ENCODE measurements around the gene PLCB1.

PLCB1 gene

DNA sequence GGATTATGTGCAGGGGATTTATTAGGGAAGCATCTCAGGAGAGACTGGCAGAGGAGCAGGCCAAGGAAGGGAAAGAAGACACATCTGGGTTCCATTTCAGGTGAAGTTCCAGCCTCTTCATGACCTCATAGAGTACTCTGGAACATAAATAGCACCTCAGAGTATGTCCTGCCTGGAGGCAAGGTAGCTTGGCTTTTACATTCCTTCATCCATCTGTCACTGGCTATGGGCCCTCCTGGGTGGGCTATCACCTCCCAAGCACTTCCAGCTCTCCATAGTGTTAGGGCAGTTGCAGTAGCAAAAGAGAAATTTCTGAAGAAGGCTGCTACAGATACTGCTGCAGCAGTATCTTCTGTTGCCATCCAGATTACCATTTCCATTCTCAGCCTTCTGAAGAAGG lies 116.0 kb downstream of the PLCB1 start:
- no peak for DNase-seq

GRCh38 chr20:8249634-8250033 lies 117.6 kb downstream of the PLCB1 start:
- no peak for DNase-seq

- DNase-seq, result no peak
These were observed 118.6 kb downstream of the PLCB1 start for GRCh38 chr20:8250539-8251200.

DNA sequence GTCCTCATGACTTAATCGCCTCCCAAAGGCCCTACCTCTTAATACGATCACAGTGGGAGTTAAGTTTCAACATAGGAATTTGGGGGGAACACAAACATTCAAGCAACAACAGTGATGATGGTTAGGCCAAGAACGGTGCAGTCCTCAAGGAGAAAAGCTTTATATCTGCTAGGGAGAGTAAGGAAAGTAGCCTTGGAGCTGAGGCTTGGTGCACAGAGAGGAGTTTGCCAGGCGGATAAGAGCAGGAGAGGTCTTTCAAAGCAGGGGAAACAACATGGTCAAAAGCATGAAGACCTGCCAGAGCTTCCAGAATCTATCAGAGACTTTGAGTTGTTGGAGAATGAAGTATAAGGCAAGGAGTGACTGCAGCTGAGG lies 119.1 kb downstream of the PLCB1 start:
- no peak for DNase-seq

DNA sequence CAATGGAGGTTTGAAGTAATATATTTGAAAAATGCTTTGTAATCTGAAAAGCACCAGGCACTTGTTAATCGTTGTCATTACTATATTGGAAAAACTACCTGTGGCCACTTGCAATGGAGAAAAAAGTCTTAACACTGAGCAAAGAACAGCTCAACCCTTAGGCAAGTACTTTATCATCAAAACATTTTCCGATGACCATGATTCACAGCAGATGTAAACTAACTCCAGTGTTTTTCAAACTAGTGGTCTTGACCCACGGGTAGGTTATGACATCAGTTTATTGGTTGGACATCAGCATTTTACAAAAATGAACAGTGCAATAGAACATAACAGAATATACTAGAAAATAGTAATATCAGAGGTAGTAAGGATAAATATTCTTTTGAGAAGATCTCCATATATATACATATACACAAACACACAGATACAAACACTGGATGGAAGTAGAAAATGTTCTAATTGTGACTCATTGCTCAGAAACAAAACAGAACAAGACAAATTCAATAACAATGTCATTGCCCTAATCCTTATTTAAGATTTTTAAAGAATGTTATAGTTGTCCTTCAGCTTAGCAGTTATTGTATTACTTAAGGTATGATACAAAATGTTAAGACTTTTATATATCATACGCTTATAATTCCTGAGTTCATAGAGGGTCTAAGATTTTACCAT lies 123.0 kb downstream of the PLCB1 start:
- no peak for DNase-seq

DNA sequence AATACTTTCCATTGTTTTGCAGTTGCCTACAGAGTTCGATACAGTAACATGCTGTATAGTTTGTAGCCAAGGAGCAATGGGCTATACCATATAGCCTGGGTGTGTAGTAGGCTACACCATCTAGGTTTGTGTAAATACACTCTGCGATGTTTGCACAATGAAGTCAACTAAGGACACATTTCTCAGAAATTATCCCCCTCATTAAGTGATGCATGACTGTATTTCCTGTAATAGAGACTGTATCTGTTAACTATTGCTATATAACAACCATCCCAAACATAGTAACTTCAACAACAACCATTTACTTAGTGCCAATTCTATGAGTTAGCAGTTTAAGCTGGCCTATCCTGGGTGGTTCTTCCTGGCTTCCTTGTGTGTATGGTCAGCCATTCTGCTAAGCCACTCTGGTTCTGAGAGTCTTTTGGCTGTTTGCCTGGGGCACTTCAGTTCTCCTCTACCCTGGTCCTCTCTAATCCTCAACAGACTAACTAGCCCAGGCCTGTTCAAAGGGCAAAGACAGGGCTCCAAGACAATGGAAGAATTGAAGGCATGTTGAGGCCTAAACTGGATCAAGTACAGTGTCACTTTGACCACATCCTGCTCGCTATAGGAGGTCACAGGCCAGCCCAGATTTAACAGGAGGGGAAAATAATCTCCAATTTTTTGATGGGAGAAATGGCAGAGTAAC lies 124.0 kb downstream of the PLCB1 start:
- DNase-seq, result no peak

DNA sequence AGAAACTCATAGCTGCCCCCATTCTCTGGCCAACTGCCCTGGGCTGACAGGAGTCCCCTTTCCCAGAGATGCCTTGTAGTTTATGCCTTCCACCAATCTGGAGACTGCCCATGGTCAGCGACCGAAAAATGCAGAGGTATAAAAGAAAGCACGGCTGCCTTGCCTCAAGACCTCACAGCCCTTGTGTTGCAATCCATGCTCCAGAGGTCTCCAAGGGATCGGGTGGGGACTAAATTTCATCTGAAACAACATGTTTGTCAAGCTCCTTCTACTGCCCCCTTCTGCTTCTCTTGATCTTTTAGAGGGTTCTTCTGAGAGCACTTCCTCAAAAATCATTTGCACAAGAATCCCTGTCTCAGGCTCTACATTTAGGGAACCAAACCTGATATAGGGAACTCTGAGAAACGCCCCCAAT lies 128.8 kb downstream of the PLCB1 start:
- no peak for DNase-seq

GRCh38 chr20:8262721-8263120 lies 130.7 kb downstream of the PLCB1 start:
- DNase-seq, result no peak

DNA sequence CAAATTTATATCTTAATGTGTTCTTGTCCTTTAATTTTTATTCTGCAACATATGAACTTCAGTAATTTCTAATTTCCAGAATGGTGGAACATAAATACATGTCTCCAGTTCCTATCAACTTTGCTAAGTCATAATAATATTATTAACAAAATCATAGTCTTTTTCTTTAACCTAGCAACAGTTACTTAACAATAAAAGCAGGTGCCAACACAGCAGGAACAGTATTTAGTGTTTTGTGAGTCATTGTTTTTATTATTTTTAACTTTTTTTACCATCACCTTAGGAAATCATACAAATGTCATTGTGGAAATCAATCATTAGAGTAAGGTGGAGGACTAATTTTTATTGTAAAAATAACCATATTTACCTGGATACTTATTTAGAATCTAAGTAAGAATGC lies 133.5 kb downstream of the PLCB1 start:
- no peak for DNase-seq

GRCh38 chr20:8267009-8267408 lies 134.9 kb downstream of the PLCB1 start:
- DNase-seq, result no peak

DNA sequence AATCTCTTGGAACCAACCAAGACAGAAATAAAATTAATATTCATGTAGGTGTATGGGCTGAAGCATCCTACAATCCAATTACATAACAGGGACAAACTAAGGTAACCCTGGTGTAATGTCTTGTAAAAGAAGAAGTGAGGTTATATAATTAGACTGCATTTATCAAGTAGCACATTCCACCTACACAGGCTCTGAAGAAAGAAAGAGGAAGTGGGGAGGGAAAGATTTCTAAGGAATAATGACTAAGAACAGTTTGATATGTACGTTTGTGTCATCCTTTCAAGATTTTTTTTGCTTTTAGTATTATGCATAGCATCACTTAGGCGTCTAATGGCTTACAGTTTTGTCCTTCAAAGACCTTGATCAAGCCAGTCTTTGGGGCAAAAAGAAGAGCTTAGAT lies 139.7 kb downstream of the PLCB1 start:
- DNase-seq, result no peak

GRCh38 chr20:8272766-8273165 lies 140.7 kb downstream of the PLCB1 start:
- no peak for DNase-seq

GRCh38 chr20:8284902-8285301 lies 152.8 kb downstream of the PLCB1 start:
- DNase-seq, result no peak

DNA sequence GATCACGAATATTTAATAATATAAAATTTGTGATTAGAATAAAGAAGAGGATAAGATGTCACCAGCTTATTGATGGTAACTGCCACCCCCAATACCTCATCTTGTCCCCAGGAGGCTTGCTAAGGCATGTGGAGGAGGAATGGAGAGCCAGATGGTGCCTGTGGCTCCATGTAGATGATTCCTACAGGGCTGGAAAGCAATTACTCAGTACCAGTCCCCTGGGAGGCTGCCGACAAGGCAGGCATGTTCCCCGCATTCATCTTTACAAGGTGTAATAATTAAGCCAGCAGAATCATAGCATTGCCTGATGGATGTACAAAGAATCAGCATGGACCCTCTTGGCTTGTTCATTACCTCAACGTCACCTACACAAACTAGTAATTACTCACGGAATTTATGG lies 155.3 kb downstream of the PLCB1 start:
- no peak for DNase-seq

DNA sequence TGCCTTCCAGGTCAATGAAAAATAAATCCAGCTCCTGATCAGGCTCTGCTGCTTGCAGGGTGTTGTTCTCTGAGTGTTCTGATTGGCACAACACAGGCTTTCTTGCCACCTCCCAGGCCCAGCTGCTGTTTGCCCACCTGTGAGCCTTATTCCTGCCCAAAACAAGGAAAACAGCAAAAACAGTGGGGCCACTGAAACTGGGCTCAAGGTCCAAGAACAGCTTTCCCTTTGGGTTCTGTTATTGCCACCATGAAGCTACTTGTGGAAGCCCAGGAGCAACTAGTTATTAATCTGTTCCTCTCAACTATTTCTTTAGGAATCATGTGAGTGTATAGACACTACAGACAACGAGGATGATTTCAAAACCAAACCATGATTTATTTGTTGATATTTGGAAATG lies 159.1 kb downstream of the PLCB1 start:
- no peak for DNase-seq

DNA sequence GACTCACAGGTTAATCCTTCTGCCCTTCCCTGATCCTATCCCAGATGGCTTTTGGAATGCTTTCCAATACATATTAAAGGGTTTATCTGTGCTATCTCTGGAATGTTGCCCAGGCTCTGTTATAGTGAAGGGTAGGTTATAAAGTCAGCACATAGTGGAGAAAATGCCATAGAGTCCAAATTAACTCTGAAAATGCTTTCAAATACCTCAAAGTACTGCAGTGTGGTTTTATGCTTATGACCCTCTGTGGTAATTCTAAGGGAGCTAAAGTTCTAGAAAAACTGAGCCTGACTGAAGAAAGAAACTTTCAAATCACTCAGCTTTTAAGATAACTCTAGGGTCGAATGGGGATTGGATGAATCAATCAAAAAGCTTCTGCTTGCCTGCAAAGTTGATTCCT lies 159.8 kb downstream of the PLCB1 start:
- no peak for DNase-seq

DNA sequence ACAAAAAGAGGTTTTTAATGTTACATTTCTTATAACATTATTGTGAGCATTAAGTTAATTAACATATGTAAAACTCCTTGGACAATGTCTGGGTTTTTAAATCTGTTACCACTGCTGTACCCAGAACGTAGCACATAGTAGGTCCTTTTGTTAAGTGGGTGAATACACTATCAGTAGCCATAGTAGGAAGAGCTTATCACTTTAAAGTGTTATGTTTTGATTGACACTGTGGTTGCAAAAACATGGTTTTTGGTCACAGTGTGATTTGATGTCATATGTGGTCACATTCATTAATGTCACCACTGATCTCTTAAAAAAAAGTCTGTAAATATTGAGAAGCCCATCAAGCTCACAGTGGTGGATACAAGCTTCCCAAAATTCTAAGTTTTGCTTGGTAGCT lies 160.7 kb downstream of the PLCB1 start:
- no peak for DNase-seq

GRCh38 chr20:8293750-8294149 lies 161.7 kb downstream of the PLCB1 start:
- DNase-seq, result no peak

GRCh38 chr20:8296536-8296935 lies 164.5 kb downstream of the PLCB1 start:
- DNase-seq, result no peak

DNA sequence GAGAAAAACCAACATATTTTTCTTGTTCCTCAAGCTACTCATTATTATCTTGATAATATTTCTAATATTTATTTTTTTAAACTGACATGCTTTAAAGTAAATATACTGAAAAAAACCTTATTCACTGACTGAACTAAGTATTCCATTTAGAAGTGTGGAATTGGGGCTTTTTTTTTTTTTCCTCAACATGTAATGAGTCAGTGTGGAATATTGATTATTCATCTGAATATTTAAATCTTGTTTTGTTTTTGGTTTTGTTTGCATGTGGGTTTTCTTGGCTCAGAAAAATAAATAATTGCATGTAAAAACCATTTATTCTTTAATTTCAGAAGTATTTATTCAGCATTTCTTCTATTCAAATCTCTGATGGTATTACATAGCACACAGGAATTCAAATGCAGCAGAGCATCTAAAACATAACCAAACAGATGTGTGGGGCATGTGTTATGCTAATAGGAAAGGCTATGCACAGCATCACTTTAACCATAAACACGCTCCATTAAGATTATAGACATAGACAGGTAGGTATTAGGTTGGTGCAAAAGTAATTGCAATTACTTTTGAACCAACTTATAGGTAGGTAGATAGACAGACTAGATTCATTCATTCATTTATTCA lies 166.5 kb downstream of the PLCB1 start:
- no peak for DNase-seq

- no peak for DNase-seq
These were observed 167.9 kb downstream of the PLCB1 start for GRCh38 chr20:8299921-8300320.

- no peak for DNase-seq
These were observed 169.6 kb downstream of the PLCB1 start for GRCh38 chr20:8301655-8302054.

DNA sequence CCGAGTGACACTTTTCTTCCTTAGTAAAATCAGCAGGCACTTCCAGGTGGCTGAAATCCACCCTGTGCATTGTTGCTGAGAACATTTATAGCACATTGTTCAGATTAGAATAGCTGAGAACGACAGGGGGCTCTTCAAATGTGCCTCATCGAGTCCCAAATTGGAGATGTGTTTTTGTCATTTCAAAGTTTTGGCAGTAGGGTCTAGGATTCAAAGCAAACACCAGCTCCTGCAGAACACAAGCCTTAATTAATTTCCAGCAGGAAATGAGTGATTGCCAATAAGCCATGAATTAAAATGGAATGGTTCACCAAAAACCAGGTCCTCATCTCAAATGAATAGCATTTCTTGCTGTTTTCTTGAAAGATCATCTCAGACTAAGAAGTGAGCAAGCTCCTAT lies 171.6 kb downstream of the PLCB1 start:
- no peak for DNase-seq
